ENCODE measurements around the gene RCN2.

Gene RCN2

DNA sequence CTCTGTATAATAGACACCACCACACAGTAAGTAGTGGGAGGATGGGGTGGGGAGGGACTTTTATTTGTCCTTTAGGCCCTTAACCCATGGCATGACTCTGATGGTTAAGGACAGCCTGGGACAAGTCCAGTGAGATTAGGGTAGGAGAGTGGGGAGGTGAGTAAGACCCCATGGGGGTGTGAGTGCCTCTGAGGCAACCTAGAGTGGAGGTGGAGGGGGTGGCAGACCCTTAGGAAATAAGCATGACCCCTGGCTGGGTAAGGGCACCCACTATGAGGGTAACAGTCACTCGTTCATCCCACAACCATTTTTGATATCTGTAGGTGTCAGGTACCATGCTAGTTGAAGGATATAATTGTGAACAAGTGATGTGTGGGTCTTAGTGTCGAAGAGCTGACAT lies 42.4 kb downstream of the RCN2 start:
- no peak for DNase-seq (ENCODE audit: low spot score)

DNA sequence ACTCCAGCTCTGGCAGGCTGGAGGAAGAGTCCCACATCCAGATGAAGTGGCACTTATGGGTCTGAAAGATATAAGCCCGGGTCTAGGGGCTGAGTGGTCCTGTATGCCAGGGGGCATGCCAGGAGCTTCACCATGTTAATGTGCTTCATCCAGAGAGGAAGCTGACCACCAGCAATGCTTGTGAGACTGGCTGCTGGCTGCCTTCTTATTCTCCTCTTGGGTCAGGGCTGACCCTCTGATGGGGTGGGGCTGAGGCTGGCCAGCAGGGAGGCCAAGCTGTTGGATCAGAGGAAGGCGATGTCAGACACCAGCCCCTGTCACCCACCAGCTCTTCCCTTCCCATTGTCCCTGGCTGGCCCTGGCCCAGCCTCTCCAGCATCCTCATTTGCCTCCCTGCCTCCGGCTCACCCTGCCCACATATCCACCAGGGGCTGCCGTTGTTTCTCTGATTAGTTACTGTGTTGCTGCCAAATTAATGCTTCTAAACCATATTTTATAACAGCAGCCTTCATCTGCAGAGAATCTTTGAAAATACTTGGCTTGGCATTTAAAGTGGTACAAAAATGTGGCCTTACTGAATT lies 43.0 kb downstream of the RCN2 start:
- no peak for DNase-seq (ENCODE audit: low spot score)

DNA sequence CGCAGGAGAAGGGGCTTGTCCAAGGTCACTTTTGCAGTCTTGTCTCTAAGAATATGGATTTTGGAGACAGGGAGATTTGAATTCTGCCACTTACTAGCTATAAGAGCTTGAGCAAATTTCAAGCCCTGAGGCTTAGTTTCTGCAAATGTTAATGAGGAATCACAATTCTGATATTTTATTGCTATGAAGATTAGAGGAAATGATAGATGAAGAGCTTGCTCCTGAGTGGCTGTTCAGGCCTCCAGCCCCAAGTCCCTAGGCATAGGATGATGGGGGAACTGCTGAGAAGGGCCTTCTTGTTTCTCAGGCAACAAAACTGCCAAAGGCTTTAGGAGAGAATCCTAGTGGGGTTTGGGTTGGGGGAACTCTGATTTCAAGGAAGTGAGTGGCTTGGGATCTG lies 44.6 kb downstream of the RCN2 start:
- no peak for DNase-seq (ENCODE audit: low spot score)

DNA sequence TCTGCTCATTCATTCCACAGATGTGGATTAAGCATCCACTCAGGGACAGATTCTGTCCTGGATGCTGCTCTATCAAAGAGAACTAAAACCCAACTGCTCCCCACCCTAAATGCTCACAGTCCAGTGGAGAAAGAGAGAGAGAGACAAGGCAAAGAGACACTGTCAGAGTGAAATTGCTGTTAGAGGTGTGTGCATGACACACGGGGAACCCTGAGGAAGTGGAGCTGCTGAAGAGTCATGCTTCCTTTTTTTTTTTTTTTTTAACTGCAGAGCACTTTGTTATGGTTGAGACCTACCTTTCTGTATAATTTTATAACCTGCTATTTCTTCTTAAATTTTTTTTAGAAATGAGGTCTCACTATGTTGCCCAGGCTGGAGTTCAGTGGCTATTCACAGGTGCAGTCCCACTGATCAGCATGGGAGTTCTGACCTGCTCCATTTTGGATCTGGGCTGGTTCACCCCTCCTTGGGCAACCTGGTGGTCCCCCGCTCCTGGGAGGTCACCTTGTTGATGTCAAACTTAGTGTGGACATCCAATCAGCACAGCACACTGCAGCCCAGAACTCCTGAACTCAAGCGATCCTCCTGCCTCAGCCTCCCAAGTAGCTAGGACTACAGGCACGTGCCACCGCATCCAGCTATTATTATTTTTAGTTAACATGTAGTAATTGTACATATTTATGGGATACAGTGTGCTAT lies 45.2 kb downstream of the RCN2 start:
- no peak for DNase-seq (ENCODE audit: low spot score)

DNA sequence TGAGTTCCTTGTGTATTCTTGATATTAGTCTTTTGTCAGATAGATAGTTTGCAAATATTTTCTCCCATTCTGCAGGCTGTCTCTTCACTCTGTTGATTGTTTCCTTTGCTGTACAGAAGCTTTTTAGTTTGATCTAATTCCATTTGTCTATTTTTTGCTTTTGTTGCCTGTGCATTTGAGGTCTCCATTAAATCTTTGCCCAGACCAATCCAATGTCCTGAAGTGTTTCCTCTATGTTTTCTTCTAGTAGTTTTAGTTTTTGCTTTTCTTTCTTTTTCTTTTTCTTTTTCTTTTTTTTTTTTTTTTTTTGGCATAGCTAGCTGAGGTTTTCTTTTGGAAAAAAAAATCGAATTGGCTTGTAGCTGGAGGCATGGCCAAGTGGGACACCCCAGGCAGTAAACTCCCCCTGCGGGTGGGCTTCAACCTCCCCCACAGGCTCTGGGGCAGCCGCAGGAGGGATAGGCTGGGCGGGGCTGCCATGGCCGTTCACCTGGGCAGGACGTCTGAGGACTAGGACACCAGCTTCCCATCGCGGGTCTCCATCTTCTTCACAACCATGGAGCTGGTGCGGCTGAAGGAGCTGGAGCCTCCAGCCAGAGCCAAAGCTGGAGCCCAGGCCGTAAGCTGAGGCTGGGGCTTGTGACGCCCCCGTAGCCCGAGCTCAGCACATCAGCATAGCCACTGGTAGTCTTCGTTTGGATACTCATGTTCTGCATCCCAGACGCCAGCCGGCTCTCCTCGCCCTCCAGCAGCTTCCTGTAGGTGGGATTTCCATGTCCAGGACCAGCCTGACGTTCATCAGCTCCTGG lies 47.2 kb downstream of the RCN2 start:
- no peak for DNase-seq (ENCODE audit: low spot score)

DNA sequence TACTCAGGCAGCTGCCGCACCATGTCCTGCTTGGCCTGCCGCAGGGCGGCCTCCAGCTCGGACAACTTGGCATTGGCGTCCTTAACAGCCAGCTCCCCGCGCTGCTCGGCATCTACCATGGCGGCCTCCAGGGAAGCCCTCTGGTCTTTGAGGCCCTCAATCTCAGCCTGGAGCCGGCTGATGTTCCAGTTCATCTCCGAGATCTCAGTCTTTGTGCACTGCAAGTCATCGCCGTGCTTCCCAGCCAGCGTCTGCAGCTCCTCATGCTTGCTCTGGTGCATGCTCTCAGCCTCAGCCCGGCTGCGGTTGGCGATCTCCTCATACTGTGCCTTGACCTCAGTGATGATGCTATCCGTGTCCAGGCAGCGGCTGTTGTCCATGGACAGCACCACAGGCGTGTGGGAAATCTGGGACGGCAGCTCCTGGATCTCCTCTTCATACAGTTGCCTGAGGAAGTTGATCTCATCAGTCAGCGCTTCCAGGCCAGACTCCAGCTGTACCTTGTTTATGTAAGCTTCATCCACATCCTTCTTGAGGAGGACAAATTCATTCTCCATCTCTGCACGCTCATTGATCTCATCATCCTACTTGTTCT lies 47.9 kb downstream of the RCN2 start:
- no peak for DNase-seq (ENCODE audit: low spot score)

DNA sequence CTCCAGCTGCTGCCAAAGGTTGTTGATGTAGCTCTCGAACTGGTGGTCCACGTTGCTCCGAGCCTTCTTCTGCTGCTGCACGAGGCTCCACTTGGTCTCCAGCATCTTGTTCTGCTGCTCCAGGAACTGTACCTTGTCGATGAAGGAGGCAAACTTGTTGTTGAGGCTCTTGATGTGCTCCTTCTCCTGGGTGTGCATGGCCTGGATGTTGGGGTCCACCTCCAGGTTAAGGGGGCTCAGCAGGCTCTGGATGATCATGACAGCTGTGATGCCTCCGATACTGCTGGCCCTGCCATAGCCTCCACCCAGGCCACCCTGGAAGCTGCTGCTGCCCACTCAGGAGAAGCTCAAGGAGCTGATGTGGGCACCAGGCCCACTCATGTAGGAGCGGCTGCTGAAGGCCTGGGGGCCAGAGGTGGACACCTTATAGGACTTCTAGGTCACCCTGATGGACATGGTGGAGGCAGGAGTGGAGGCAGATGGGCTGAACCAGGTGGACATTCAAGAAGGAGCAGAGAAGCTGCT lies 48.5 kb downstream of the RCN2 start:
- no peak for DNase-seq (ENCODE audit: low spot score)

DNA sequence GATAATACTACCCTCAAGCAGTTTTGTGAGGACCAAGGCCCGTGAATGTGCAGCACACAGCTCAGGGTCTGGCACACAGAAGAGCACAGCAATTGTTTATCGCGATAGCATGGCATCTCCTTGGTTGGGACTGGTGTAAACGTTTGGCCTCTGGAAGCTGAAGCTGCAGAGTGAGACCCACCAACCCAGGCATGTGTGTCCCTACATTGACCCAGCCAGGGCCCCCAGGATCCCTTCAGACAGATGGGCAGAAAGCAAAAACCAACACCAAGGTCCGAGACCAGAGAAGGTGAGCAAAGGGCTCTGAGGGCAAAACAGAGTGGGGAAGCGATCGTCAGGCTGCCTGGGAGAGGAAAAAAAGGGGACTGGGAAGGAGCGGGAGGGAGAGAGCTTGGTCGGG lies 50.8 kb downstream of the RCN2 start:
- DNase-seq (ENCODE audit: low spot score), result no peak

DNA sequence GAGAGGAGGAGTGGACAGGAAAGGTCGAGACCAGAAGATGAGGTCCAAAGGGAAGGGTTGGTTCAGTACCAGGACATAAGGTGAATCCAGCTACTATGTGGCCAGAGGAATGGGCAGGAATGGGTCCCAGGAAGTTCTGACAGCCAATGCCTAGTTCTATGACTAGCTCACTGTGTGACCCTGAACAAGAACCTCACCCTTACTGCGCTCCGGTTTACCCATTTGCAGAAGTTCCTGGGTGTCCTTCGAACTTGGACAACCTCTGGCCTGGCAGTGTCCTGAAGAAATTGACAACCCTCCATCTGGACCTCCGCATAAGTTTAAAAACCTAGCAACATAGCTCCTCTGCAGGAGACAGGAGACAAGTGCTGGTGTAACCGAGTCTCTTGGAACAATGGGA lies 51.2 kb downstream of the RCN2 start:
- DNase-seq (ENCODE audit: low spot score), result no peak

DNA sequence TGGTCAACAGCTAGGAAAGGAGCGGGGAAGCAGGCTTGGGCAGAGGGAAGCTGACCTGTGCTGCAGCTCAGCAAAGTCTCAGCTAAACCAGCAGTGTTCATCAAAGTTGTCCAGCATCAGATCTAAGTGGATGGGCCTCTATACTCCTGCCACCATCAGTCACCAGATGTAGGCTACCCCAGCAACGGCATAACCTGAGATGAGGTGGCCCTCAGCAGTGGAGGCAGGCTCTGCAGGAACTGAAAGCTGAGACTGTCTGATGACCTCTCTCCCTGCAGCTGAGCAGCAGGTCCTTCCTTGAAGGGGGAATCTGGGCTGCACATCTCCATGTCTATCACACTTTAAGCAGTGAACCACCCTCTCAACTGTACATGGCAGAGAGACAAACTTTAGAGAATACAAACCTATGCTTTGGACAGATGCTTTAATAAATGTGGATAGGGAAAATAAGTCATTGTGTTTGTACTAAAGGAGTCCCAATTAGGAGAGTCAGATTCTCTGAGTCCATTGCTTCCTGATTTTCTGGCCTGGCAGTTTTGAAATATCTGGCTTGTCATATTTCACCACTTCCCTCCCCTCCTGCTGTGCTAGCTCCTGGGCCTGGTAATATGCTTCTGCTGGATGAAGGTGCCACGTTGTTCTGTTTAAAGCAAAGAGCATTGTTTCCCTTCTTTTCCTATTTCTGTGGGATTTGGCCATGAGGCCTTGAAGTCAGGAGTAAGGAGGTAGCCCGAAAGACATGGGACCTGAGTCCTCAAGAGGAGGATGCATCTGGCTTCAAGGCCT lies 52.2 kb downstream of the RCN2 start:
- DNase-seq (ENCODE audit: low spot score), result no peak

DNA sequence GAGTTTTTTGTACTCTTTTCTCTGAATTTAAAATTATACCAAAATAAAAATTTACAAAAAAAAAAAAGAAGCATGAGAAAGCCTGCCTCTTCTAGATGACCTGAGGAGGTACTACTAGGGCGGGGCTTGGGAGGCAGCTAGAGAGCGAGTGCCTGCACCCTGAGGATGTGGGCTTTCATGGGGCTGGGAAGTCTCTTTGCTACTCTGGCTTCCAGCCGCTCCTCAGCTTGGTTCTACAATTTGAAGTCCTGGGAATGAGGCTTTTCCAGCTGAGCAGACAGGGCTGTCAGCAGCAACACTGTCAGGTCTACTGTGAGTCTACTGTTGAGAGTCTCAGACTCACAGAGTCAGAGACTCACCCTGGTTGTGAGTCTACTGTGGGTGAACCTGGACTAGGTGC lies 55.2 kb downstream of the RCN2 start:
- no peak for DNase-seq (ENCODE audit: low spot score)

DNA sequence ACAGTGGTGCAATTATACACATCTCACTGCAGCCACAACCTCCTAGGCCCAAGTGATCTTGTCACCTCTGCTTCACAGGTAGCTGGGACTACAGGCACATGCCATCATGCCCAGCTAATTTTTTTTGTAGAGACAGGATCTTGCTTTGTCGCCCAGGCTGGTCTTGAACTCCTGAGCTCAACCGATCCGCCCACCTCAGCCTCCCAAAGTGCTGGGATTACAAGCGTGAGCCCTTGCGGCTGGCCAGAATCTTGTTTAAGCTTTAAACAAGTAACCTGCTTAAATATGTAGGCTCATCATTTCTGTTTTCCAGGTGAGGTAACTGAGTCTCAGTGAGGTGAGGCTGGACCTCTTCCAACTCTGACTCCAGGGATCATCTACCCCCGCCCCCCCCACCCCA lies 55.7 kb downstream of the RCN2 start:
- no peak for DNase-seq (ENCODE audit: low spot score)

DNA sequence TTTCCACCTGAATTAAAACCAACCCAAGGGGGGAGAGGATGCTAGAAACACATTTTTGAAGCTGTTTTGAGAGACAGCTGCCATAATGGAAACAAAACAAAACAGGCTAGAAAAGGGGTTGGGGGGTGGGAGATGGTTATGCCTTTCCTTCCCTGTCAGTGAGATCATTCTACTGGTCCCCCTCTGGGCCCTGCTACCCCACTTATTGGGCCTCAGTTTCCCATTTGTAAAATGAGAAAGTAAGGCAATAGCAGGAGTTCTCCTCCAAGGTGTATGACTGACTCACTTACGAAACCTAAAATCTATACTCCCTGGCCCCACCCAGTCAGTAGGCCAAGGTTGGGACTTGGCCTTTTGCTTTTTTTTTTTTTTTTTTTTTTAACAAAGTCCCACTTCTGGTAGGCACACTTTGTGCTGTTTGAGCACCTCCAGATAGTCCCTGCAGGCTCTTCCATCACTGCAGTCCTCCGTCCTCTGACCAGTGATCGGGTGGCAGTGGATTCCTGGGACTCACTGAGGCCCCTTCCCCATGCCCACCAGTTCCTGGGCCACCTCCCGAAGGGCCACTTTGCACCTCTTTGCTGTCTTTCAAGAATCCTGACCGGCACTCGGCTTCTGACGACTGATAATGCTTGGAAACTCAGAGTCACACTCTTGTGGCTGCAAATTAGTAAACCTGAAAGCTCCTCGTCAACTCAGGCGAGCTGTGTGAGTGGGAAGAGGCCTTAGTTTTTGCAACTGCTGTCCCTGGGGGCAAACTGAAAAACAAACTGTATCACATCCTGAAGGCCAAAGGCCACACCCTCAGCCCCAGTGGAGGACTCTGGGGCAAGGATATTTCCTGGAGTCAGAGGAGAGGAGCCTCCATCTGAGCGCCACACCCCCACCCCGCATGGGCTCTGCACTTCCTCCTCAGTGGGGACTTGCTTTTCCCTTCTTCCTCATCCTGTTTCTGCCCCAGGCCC lies 56.6 kb downstream of the RCN2 start:
- no peak for DNase-seq (ENCODE audit: low spot score)

DNA sequence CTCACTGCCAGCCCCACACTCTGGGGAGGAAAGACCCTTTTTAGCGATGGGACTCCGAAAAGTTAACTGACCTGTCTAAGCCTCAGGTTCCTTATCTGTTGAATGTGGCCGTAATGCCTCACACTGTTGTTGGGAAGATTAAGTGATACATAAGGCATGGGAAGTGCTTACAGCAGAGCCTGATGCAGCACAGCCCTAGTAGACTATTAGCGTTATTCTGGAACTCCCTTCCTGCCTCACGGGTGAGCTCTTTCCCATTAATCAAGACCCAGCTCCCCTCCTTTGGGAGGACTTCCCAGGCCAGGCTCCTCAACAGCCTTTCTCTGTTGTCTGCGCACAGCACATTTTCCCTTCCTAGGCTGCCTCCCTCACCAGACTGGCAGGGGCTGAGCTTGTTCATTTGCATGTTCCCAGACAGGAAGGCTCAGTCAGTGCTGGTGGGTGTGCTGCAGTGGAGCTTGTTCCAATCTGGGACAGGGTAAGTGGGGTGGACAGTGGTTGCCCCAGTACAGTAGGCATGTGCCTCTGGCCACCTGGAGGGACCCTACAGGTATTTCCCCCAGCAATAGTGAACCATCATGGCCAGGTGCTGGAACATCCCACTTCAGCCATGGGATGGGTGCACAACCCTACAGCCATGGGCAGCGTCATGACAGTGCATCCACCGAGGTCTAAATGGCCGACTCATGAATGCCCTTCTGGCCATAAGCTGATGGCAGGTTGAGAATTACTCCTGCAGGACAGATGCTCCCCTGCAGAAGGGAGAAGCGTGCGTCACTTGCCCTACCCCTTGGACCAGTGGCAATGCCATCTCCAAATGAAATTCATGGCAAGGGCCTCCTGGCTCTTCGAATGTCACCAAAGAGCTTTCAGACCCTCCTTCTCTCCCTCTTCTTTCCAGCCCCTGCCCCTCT lies 57.6 kb downstream of the RCN2 start:
- no peak for DNase-seq (ENCODE audit: low spot score)

DNA sequence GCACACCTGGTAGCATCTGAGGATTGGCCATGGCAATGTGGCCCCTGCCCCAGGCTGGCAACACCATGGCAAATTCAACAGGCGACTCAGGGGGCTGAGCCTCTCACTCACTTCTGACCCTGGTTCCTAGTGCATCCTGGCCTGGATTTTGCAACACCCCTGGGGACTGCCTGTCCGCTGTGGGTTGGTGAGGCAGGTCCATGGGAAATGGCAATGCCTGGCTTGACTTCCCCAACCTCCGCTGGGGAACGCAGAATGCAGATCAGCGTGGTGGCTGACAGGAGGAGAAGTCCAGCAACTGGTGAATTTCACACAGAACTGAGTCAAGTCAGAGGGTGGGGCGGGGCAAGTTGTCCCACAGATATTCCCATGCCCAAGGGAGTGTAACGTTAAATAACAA lies 59.5 kb downstream of the RCN2 start:
- no peak for DNase-seq (ENCODE audit: low spot score)

DNA sequence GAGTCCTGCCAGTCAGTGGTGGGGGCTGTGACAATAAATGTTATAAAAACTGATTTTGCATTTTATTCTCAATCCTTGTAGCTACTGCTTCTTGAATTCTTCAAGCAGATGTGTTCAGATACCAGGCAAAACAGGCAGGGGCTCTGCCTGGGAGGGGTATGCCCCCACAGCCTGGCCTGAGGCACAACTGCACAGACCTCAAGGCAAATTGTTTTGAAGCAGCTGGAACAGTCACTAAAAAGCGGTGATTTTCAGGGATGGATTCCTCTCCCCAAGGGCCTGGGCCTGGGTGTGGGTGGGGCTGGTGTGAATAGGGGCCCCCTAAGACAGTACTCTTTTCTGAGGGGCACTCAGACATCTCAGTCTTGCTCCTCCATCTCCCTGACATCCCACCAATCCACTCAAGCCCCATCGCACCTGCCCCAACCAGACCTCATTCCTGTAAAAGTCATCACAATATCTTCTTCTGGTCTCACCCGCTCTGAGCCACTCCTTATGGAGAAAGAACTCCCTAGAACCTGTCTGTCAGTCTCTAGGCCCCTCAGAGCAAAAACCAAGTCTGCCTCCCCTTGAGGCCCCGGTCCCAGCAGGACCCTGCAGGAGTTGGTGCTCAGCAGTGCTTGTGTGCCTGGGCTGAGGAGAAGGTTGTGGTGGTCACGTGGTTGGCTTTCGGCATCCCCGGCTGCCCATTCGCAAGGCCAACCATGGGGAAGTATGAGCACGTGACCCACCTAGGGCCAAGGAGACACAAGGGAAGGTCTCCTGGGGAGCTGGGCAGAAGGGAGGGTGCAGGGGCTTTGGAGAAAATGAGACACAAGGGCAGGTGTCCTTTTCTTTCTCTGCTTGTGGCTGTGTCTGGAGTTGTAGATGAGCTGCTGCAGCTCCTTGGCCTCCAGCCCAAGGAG lies 60.4 kb downstream of the RCN2 start:
- DNase-seq (ENCODE audit: low spot score), result no peak

DNA sequence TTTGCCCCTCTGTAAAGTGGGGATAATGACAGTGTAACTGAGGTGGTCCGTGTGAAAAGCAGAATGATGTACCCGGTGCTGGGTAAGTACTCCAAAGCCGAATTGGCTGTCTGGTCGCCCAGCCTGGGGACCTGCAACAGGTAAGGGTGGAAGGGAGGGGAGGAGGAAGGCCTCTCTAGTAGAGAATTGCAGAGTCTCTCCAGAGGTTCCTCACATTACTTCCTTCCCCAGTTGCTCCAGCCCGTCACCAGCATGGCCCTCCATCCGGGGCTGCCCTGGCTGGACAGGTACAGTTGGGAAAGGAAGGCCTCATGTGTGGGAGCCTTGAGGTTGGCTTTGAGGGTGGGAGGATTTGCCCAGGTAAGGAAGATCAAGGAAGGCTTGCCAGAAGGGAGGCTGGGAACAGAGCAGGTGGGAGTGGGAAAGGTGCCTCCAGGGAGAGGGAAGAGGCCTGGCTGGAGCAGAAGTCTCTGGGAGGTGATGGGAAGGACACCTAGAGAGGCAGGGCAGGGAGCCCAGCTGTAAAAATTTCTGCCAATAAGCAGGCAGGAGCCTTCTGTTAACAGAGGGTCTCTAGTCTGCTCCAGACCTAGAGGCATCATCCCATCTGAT lies 61.7 kb downstream of the RCN2 start:
- DNase-seq (ENCODE audit: low spot score), result no peak

DNA sequence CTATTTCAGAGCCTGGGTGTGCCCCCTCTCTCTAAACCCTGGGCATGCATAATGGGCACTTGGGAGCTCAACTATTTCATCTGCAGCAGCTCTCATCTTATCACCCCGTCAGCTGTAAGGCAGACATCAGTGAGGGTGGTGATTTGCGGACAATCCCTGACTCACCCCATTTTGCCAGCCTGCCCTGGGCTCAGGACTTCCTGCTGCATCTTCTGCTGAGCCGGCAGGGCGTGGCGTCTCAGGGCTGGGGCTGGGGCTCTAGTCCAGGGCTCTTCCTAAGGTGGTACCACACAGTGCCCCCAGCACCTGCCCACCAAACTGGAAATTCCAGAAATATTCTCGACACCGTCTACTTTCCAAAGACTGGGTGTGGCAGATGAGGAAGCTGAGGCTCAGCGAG lies 62.5 kb downstream of the RCN2 start:
- DNase-seq (ENCODE audit: low spot score), result peak; percentile 71
